Thoracic aorta (tissue), 2 donors: ENCODE data around the gene VSTM4. TPM values are rescaled to one million over a fixed set of nuclear protein-coding genes. Genes with fewer than 3 reads are reported as not detected.

Source experiments
- ATAC-seq: fragments of 150-250 bp; one replicate; pipeline ENCODE4 v1.8.0; 2017; ENCODE audit warnings: low read depth; ENCODE audit not compliant: insufficient number of reproducible peaks, low FRiP score
- DNase-seq: peaks from one replicate; pipeline ENCODE4 v3.0.0-alpha.2; 2020; ENCODE audit warnings: low spot score
- H3K27ac ChIP-seq, 2 donors: fragments of 200-600 bp; sonication (generic); 1 replicate in 1 of 2; 2 replicates in 1 of 2; pipeline ENCODE4 v1.5.1; 2016; ENCODE audit warnings: mild to moderate bottlenecking in 2 of 2, moderate library complexity in 2 of 2
- H3K27me3 ChIP-seq: fragments of 200-600 bp; sonication (generic); replicated peaks from 2 replicates; pipeline ENCODE4 v1.6.0; 2016; ENCODE audit warnings: mild to moderate bottlenecking; ENCODE audit not compliant: insufficient read depth
- H3K36me3 ChIP-seq: fragments of 200-600 bp; sonication (generic); one replicate; pipeline ENCODE4 v1.5.1; 2016
- H3K4me1 ChIP-seq, 2 donors: fragments of 200-600 bp; sonication (generic); 1 replicate in 1 of 2; 2 replicates in 1 of 2; pipeline versions ENCODE4 v1.5.1 to v1.6.0; 2016; ENCODE audit warnings: low read depth in 2 of 2, mild to moderate bottlenecking in 1 of 2; ENCODE audit not compliant: control insufficient read depth in 1 of 2
- H3K4me3 ChIP-seq: fragments of 200-600 bp; sonication (generic); 2 replicates; pipeline ENCODE4 v1.5.1; 2016; ENCODE audit warnings: mild to moderate bottlenecking
- H3K9me3 ChIP-seq: fragments of 200-600 bp; sonication (generic); 2 replicates; pipeline ENCODE4 v1.5.1; 2016
- total RNA-seq, 2 donors: library from RNA; depleted of rRNA; stranded (reverse); fragments of >200 nt; gene quantifications; one replicate each; pipeline versions ENCODE4 v1.1.0 to v1.2.3, GENCODE V29; 2016
- TF ChIP-seq, protein P1 (sequence below): fragments of 200-600 bp; sonication (generic); IDR thresholded peaks from one replicate; pipeline ENCODE4 v1.5.1; 2019; ENCODE audit warnings: antibody characterized with exemption

Gene VSTM4
- total RNA-seq, 2 donors from 2014 or later: 24.4 to 46.4 TPM

DNA sequence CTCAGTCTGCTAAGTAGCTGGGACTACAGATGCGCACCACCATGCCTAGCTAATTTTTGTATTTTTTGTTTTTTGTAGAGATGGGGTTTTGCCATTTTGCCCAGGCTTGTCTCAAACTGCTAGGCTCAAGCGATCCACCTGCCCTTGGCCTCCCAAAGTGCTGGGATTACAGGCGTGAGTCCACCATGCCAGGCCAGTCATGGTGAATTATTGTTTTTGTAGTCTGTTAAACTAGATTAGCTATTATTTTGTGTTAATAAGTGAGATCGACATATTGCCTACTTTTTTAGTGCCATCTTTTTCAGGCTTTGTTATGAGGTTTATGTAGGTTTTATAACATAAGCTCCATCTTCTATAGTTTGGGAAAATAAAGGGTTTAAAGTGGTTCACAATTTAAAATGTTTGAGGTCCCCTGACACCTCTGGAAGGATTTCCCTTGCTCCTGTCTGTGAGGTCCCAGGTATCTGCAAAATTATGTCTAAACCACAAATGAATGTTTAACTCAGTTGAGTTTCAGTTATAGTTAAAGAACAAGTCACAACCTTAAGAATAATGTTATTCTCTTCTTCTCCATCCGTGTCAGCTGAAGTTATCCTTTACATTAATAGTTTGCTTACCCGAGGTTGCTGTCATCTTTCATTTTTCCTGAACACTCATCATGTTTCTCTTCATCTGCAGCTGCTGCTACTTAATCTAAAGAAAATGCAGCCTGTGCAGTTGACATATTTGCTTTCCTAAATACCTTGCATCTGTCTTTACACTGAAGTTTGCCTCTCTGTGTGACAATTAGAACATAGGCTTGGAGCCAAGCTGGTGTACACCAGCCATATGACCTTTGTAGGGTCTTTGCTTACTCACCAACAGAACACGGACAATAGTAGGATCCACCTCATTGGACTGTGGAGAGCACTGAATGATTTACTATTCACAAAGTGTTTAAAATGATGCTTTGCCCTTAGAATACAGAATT lies 8.9 kb upstream of the VSTM4 start:
- H3K9me3 ChIP-seq: no peaks in the 10 kb centered on the region
- DNase-seq (no peak), ATAC-seq (no peak)
- no peak overlapping the region for H3K4me3 ChIP-seq
- H3K4me1 ChIP-seq: no peaks in the 10 kb centered on the region
- no peaks in the 10 kb centered on the region for H3K36me3 ChIP-seq
- H3K27me3 ChIP-seq: no peaks in the 10 kb centered on the region
- H3K27ac ChIP-seq: no peak overlapping the region
- TF ChIP-seq, protein P1, sequence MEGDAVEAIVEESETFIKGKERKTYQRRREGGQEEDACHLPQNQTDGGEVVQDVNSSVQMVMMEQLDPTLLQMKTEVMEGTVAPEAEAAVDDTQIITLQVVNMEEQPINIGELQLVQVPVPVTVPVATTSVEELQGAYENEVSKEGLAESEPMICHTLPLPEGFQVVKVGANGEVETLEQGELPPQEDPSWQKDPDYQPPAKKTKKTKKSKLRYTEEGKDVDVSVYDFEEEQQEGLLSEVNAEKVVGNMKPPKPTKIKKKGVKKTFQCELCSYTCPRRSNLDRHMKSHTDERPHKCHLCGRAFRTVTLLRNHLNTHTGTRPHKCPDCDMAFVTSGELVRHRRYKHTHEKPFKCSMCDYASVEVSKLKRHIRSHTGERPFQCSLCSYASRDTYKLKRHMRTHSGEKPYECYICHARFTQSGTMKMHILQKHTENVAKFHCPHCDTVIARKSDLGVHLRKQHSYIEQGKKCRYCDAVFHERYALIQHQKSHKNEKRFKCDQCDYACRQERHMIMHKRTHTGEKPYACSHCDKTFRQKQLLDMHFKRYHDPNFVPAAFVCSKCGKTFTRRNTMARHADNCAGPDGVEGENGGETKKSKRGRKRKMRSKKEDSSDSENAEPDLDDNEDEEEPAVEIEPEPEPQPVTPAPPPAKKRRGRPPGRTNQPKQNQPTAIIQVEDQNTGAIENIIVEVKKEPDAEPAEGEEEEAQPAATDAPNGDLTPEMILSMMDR: no peak

DNA sequence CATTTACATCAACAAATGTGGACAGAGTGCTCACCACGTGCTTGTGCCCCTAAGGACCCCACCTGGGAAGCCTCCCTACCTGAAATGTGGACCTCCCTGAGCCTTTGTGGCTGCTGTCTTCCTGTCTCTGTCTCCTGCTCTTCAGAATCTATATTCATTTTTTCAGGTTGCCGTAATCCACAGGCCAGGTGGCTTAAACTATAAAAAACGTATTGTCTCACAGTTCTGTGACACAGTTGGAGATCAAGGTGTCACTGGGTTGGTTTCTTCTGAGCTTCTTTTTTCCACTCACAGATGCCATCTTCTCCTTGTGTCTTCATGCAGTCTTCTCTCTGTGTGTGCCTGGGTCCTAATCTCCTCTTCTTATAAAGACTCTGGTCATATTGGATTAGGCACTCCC lies 5.6 kb upstream of the VSTM4 start:
- H3K27me3 ChIP-seq: no peaks in the 10 kb centered on the region
- TF ChIP-seq, protein P1: no peak
- H3K4me1 ChIP-seq: peaks cover 0 to 8% of the 10 kb centered on the region in 2 donors
- no peak for DNase-seq
- no peaks in the 10 kb centered on the region for H3K36me3 ChIP-seq
- H3K9me3 ChIP-seq: no peaks in the 10 kb centered on the region
- no peak overlapping the region for H3K4me3 ChIP-seq
- no peak for ATAC-seq
- no peak overlapping the region for H3K27ac ChIP-seq

DNA sequence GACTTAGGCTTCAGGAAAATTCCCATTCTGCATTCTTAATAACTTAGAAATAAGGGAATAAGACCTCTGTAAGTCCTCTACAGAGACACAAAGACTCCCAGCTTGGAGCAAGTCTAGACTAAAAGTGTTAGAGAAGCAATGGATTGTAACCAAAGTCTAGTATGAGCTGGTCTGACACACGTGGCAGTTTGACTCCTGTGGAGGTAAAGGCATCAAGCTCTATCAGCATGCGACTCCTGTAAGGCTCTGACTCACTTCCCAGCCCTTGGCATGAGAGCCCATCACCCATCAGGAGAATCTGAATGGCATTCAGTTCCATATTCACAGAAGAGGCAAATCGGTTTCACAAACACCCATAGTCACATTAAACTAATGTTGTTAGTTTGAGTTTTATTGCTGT lies 4.4 kb upstream of the VSTM4 start:
- TF ChIP-seq, protein P1: no peak
- H3K4me1 ChIP-seq: peaks cover 0 to 8% of the 10 kb centered on the region in 2 donors
- ATAC-seq: no peak

DNA sequence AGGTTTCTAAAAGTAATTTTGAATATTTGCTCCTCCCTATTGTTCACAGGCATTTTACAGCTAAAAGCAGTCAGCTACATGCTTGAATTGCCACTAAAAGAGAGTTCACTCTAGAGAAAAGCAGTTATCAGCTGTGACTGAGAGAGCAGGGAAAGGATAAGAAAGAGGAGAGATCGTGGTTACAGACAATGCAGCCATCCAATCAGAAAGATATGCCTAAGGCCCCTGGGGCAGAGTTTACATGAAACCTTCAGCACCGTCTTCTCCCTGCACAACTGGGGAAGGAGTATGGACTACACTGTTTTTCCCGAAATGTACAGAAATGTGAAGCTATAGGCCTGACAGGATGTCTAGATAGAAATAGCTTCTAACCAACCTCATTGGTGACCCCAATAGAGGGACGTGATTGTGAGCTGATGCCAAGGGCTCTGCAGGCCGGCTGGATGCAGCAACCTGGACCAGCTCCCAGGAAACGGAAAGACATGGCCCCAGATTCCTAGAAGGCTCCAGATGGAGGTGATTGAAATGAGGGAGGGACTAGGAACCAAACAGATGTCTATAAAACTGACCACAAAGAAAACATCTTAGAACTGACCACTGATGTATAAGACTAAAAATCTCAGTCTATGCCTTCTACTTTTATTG lies 3.2 kb upstream of the VSTM4 start:
- Histone ChIP-seq H3K27ac (no peak overlapping the region), H3K27me3 (no peaks in the 10 kb centered on the region), H3K4me3 (no peak overlapping the region), H3K36me3 (no peaks in the 10 kb centered on the region), H3K4me1 (peaks cover under 1 to 17% of the 10 kb centered on the region in 2 donors), H3K9me3 (no peaks in the 10 kb centered on the region)
- no peak for DNase-seq
- no peak for ATAC-seq
- TF ChIP-seq, protein P1: no peak

More for the DNA sequence above, 4.4 kb upstream of the VSTM4 start:
- H3K36me3 ChIP-seq: no peaks in the 10 kb centered on the region
- H3K9me3 ChIP-seq: no peaks in the 10 kb centered on the region
- no peaks in the 10 kb centered on the region for H3K27me3 ChIP-seq
- no peak overlapping the region for H3K4me3 ChIP-seq
- no peak overlapping the region for H3K27ac ChIP-seq
- no peak for DNase-seq

DNA sequence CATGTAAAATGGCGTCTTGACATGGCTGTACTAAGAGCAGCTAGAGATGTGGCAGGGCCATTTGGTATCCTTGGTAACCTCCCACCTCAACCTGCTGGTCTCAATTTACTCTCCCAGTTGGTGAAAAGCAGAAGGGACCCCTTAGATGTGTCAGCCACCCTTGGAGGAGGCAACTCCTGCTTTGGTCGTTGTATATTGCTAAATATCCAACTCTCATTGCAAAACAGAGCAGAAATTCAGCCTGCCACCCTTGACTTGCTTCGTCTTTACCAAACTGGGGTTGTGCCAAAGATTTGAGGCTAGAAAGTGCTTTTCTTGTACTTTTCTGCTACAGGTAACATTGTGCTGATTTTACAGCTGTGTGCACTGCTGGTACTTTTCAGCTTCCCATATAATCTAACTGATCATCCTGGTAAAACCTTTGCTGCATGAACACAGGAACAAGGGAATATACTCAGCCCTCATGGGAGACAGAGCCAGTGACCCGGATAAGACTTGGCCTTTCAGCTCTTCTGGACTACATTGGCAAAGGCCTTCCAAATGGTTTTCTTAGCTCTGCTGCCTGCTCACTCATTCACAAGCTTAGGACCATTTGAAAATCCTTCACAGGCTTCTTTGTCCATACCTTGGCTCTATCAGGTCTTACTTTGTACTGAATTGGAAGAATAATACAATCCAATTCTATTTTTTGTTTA lies 2.2 kb upstream of the VSTM4 start:
- no peak overlapping the region for H3K27ac ChIP-seq
- no peaks in the 10 kb centered on the region for H3K36me3 ChIP-seq
- DNase-seq (no peak), ATAC-seq (no peak)
- H3K9me3 ChIP-seq: no peaks in the 10 kb centered on the region
- no peak overlapping the region for H3K4me3 ChIP-seq
- TF ChIP-seq, protein P1: no peak
- H3K4me1 ChIP-seq: peaks cover 6 to 28% of the 10 kb centered on the region in 2 donors
- H3K27me3 ChIP-seq: no peaks in the 10 kb centered on the region
